HG02763 (cell line): ENCODE data around the gene ZDHHC9.

ENCODE experiments used
- ATAC-seq: cut with Tn5 transposase; IDR thresholded peaks from one replicate; pipeline ENCODE4 v1.9.1; 2021; ENCODE audit warnings: mild to moderate bottlenecking, moderate library complexity; ENCODE audit not compliant: unreplicated experiment

The ZDHHC9 gene

GRCh38 chrX:129823522-129823921, 20.2 kb downstream of the ZDHHC9 start:
- no peak for ATAC-seq

- peak; percentile 47 for ATAC-seq
Measured at GRCh38 chrX:129823115-129823514, 20.6 kb downstream of the ZDHHC9 start.

DNA sequence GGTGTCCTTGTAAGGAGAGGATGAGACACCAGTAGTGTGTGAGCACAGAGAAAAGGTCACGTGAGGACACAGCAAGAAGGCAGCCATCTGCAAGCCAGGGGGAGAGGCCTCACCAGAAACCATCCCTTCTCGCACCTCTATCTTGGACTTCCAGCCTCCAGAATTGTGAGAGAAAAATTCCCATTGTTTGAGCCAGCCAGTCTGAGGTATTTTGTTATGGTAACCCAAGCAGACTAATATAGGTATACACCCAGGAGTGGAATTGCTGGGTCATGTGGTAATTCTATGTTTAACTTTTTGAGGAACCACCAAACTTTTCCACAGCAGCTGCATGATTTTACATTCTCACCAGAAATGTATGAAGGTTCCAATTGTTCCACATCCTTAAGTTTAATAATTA, 25.6 kb downstream of the ZDHHC9 start:
- no peak for ATAC-seq

DNA sequence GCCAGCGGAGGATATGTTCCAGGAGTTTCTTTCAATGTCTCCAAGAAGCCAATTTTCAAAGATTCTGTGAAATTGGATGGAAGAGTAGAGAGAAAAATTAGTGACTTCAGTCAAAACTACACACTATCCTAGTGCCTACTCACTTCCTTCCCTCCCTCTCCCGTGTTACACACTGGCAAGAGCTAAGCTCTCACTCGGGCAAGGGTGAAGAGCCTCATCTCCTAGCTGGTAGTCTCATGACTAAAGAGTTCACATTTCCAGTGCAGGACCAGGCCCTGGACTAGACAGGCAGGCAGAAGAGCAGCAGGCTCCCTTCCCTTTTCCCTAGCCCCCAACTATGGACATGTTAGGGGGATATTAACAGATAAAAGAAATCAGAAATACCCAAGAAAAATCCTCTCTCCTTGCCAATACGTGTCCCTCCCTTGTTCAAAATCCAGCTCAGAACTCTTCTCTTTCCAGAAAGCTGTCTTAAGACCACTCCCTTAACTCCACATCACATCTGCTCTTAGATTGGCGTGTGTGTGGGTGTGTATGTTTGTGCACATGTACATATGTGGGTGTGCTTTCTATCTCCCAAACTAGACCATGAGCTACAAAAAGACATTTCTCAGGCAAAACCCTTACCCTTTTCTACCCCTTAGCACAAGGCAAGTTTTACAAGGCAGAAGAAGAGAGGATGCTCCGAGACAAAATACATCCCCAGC, 29.9 kb downstream of the ZDHHC9 start:
- ATAC-seq: no peak

DNA sequence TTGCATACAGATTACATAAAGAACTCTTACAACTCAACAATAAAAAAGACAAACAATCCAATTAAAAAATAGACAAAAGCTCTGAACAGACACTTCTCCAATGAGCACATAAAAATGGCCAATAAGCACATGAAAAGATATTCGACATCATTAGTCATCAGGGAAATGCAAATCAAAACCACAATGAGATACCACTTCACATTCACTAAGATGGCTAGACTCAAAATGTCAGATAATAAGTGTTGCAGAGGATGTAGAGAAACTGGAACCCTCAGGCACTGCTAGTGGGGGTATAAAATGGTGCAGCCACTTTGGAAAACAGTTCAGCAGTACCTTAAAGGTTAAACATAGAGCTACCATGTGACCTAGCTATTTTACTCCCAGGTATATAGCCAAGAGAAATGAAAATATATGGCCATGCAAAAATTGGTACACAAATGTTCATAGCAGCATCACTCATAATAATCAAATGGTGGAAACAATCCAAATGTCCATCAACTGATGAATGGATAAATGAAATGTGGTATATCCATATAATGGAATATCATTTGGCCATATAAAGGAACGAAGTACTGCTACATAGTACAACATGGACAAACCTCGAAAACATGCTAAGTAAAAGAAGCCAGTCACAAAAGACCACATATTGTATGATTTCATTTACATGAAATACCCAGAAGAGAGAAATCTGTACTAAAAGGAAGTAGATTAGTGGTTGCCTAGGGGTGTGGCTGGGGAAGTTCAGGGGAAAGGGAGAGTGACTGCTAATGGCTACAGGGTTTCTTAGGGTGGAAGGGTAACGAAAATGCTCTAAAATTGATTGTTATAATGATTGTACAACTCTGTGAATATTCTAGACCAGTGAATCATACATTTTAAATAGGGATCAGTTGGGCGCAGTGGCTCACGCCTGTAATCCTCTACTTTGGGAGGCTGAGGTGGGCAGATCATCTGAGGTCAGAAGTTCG, 34.6 kb downstream of the ZDHHC9 start:
- ATAC-seq: no peak

- no peak for ATAC-seq
Measured at GRCh38 chrX:129808158-129808828, 35.4 kb downstream of the ZDHHC9 start.

DNA sequence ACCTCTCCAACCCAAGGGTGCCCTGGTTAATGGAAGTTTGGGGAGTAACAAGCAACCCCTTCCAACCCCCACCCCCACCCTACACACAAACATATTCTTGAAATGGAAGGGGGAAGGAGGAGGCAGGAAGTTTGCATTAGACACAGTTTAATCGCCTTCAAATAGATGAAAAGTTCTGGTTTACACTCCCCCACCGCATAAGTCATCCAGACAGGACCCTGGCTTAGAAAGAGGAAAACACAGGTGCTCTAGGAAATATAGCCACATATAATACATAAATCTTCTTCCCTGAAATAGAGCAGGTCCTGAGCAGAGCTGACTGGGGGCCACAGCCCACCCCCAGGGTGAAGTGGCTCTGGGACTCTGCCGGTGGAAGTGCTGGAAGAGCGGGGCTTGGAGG, 38.9 kb downstream of the ZDHHC9 start:
- no peak for ATAC-seq

GRCh38 chrX:129802863-129803262, 40.8 kb downstream of the ZDHHC9 start:
- ATAC-seq: no peak

DNA sequence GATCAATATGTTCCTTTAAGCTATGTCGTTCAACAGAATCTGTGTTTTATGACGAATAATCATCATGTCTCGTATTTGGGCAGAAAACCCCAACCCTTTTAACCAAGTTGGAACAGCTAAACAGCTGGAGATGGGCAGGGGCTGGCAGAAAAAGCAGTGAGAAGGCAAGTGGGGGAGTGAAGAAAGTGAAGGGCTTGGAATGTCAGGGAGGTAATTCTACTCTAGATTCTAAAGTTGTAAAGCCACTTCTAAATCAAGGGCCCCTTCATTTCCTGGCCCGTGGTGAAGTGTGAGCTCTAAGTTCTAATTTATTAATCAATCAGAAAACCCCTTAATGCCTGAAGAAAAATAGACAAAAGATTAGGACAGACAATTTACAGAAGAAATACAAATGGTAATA, 43.5 kb downstream of the ZDHHC9 start:
- no peak for ATAC-seq

GRCh38 chrX:129798888-129799287, 44.8 kb downstream of the ZDHHC9 start:
- no peak for ATAC-seq

- ATAC-seq: no peak
Measured at GRCh38 chrX:129798456-129798855, 45.2 kb downstream of the ZDHHC9 start.

DNA sequence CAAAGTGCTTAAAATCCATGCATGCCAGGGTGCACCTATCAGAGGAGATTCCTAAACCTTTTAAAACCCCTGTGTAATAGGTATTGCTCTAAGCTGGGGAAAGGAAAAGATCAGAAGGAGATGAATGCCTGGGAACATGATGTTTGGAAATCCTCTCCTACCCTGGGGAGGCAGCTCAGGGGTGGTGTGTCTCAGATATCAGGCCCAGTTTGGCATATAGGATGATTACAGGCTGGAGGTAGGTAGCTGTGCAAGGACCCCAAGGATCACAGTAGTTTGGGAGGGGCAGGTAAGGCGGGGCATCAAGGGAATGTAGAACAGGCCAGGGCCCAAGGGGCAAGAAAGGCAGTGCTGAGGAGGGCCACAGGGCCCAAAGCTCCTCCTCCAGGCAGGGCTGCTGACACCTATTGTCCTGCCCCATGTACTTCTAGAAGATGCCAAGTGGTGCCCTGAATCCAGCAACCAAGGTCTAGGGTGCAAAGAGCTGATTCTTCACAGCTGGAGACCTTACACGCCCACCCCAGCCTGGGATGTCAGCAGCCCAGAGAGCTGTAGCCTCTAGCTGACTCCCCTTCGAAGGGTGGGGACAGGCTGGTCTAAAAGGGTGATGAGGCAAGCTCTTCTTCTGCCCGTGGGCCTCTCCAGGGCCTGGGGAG, 46.3 kb downstream of the ZDHHC9 start:
- ATAC-seq: no peak

DNA sequence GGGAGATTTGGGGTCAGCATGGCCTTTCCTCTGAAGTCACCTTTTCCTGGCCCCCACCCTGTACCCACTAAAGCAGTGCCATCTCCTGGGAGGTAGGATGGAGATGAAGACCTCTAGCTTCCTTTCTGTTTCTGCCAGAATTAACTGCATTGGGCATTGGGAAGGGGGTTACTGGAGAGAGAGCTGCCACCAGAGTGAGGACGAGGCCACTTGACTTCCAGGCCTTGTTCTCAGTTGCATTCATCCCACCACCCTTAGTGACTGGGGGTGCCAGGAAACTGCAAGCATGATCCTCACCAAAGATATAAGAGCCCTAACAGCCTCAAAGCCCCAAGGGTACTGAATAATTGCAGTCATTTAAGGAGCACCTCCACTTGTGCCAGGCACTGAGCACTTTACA, 48.1 kb downstream of the ZDHHC9 start:
- no peak for ATAC-seq

DNA sequence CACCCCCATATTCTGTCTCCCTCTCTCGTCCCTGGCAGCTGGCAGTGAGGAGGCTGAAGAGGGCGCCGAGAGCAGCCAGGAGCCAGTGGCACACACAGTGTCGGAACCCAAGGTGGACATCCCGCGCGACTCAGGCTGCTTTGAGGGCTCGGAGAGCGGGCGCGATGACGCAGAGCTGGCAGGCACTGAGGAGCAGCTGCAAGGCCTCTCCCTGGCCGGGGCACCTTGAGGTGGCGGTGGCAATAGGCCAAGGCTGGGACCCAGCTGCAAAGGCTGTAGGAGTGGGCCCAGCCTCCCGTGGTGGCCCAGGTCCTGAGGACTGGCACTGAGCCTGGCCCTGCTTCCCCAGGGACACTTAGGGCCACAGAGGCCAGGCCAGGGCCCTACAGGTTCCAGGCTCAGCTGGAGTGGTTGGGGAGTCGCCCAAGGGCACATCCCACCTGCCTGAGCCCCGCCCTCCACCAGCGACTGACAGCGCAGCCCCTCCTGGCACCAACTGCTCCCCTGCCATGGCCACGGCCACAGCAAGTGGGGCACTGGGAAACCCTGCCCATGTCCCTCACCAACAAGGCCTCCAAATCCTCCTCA, 50.0 kb downstream of the ZDHHC9 start:
- ATAC-seq: no peak

DNA sequence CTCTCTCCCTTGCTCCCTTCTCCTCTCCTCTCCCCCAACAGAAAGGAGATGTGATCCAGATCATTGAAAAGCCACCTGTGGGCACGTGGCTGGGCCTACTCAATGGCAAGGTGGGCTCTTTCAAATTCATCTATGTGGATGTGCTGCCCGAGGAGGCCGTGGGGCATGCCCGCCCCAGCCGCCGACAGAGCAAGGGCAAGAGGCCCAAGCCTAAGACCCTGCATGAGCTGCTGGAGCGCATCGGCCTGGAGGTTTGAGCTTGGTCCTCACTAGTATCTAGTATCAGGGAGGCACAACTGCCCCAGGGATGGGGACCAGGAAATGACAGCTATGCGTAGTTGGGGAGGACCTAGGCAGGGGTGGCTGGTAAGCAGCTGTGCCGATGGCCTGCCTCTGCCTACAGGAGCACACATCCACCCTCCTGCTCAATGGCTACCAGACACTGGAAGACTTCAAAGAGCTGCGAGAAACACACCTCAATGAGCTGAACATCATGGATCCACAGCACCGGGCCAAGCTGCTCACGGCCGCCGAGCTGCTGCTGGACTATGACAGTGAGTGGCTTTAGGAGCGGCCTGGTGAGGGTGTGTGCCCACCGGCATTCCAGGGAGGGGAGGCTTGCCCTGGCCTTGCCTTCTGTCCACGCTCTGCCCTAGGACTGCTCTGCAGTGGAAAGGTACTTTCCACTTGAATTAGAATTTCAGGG, 50.9 kb downstream of the ZDHHC9 start:
- ATAC-seq: no peak

DNA sequence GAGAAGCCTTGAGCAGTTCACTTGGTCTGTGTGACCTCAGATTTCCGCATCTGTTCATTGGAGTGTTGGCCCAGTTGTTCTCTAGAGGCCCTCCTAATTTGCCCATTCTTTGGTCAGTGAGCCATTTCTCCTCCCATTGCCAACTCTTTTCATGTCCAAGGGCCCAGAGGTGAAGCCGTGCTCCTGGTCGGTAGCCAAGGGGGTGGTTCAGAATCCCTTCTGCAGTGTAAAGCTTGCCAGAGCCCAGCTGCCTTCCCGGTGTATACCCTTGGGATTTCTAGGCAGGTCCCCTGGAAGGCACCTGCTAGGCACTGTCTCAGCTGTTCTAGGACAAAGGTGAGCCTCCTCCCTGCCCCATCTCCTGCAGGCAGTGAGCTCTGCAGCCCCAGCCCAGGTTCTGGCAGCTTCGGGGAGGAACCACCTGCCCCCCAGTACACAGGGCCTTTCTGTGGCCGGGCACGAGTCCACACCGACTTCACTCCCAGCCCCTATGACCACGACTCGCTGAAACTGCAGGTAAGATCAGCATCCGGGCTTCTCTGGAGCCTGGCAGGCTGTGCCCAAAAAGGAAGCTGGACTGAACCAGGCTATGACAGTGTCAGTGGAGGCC, 51.6 kb downstream of the ZDHHC9 start:
- no peak for ATAC-seq

DNA sequence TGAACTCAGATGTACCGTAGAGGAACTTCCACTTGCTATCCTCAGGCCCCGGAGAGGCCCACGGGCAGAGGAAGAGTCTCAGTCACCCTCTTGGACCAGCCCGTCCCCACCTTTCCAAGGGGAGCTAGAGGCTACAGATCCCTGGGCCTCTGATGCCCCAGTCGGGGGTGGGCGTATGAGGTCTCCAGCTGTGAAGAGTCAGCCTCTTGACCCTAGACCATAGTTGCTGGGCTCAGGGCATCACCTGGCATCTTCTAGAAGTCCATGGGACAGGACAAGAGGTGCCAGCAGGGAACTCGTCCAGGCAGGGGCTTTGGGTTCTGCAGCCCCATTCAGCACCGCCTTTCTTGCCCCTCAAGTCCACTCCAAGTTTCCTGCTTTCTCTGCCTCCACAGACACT, 52.4 kb downstream of the ZDHHC9 start:
- ATAC-seq: no peak

DNA sequence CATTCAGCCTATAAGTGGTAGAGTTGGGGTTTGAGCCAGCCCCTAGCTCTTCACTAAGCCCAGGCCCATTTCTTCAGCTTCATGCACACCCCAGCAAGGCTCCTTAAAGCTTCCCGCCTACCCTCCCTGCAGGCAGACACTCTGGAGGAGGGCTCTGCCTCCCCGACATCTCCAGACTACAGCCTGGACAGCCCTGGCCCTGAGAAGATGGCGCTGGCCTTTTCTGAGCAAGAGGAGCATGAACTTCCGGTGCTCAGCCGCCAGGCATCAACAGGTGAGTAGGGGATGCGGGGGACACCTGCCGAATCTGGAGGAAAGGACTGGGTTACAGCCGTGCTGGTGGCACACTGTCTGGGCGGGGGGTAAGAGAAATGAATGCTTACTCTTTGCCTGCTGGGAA, 52.9 kb downstream of the ZDHHC9 start:
- no peak for ATAC-seq

- ATAC-seq: no peak
Measured at GRCh38 chrX:129790146-129790545, 53.5 kb downstream of the ZDHHC9 start.

DNA sequence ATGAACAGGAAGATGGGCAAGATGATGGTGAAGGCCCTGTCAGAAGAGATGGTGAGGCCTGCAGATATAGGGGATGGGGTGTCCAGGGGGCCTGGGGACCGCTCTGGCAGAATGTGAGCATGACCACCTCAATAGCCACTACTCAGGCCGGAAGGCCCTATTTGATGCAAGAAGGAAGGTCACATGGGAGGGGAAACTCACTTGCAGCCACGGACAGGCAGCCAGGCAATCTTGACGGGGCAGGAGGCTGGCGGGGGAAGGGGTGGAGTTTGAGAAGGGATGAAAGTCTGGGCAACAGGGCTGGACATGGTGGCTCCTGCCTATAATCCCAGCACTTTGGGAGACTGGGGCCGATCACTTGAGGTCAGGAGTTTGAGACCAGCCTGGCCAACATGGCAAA, 55.2 kb downstream of the ZDHHC9 start:
- ATAC-seq: no peak
